Measurements from ENCODE around the gene GOLGA8Q. TPM values are rescaled to one million over a fixed set of nuclear protein-coding genes. Genes with fewer than 3 reads are reported as not detected.
"Not testable (repeated sequence)": the region's sequence is repeated elsewhere in the genome, so short reads cannot be mapped to it uniquely, and the experiment has no call there.

GOLGA8Q gene, protein sequence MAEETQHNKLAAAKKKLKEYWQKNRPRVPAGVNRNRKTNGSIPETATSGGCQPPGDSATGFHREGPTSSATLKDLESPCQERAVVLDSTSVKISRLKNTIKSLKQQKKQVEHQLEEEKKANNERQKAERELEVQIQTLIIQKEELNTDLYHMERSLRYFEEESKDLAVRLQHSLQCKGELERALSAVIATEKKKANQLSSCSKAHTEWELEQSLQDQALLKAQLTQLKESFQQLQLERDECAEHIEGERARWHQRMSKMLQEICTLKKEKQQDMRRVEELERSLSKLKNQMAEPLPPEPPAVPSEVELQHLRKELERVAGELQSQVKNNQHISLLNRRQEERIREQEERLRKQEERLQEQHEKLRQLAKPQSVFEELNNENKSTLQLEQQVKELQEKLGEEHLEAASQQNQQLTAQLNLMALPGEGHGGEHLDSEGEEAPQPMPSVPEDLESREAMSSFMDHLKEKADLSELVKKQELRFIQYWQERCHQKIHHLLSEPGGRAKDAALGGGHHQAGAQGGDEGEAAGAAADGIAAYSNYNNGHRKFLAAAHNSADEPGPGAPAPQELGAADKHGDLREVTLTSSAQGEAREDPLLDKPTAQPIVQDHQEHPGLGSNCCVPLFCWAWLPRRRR
- 0.65 TPM for polyA plus RNA-seq (2013, experiment 1 of 2)
- 0.60 TPM for polyA plus RNA-seq (2013, experiment 2 of 2)

DNA sequence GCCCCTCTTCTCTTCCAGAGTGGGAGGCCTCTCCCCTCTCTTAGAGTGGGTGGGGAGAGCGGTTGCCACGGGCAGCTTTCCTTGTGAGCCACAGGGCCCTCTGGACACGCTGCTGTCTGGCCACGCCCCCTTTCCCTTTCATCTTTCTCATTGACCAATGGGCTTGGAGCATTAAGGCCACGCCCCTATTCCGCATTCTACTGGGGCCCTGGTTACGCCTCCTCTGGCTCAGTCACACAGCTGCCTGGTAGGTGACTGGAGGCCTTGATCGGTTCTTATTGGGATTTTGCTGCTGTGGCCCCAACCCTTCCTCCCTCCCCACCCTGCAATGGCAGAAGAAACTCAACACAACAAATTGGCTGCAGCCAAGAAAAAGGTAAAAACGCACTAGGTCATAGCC, at the start of gene GOLGA8Q:
TSS of gene GOLGA8Q (plus strand) at position 301 of the 400 bp plus-strand sequence. CDS start at position 329, 28 bp downstream.
- H2AK5ac ChIP-seq (ENCODE audit: low read length, severe bottlenecking); H2BK5ac ChIP-seq (ENCODE audit: low read depth, low read length, poor library complexity, severe bottlenecking); H2BK120ac ChIP-seq (ENCODE audit: low read depth, low read length); H4K8ac ChIP-seq (ENCODE audit: low read length); H3K4me2 ChIP-seq (ENCODE audit: low read length, poor library complexity, severe bottlenecking); H3K4ac ChIP-seq (ENCODE audit: low read depth in 1 of 2, low read length in 2 of 2); DNase-seq; H3K27ac ChIP-seq (ENCODE audit: low read length, poor library complexity, severe bottlenecking); H3K23ac ChIP-seq (ENCODE audit: low read length in 2 of 2); H3K4me1 ChIP-seq (ENCODE audit: control insufficient read depth, insufficient read depth, low read depth, low read length); H3K79me1 ChIP-seq (replicated peaks; ENCODE audit: low read length, poor library complexity, severe bottlenecking); H3K27me3 ChIP-seq (ENCODE audit: control insufficient read depth in 1 of 2, insufficient read depth in 1 of 2, low read length in 2 of 2); H4K91ac ChIP-seq (ENCODE audit: low read length); H2AFZ ChIP-seq (ENCODE audit: low read depth, low read length); H3K18ac ChIP-seq (ENCODE audit: low read depth in 1 of 2, low read length in 2 of 2); H3K9ac ChIP-seq (ENCODE audit: low read length); H3K9me3 ChIP-seq (ENCODE audit: control insufficient read depth, low read length); H3K14ac ChIP-seq (ENCODE audit: low read length in 2 of 2); H2BK15ac ChIP-seq (ENCODE audit: low read depth, poor library complexity, severe bottlenecking); H3K4me3 ChIP-seq (ENCODE audit: insufficient read depth in 1 of 2, low read depth in 1 of 2, low read length in 2 of 2); H3K36me3 ChIP-seq (ENCODE audit: control insufficient read depth in 1 of 2, insufficient read depth in 2 of 2, low read depth in 1 of 2, low read length in 2 of 2); H2BK12ac ChIP-seq (ENCODE audit: low read length in 2 of 2): not testable (repeated sequence)
- WGBS, result no CpG with 5 or more reads among the region's 9 CpGs

DNA sequence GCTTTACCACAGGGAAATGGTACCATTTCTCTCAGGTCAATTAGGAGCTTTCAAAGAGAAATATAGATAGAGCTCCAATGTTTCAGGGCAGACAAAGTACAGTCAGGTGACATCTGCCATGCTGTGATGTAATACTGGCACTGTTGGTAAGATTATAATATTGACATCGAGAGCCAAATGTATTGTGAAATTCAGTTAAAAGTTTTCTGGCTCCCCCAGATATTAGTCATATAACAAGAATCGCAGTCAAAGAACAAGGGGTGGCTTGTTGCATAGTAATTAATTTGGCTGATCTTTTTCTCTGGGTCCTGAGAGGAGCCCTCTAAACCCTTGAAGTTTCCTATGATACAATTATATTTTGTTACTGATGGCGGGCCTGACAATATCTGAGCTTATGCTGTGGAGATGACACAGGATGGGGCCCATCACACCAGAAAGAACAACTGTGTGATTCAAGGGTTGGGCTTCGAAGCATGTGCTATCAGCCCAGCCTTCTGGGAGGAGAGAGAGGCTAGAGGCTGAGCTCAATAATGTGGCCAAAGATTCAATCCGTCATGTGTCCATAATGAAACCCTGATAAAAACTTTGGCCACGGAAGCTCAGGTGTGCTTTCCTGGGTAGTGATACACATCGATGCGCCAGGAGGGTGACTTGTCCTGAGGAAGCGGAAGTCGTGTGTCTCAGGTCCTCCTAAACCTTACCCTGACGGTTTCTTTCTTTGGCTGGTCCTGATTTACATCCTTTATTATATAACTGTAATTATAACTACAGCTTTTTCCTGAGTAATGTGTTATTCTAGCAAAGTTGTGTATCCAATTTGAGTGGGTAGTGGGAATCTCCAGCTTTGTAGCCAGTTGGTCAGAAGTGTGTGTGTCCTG, 48.7 kb upstream of the GOLGA8Q start:
- not testable (repeated sequence) for H3K9ac ChIP-seq (ENCODE audit: low read length); H2AK5ac ChIP-seq (ENCODE audit: low read length, severe bottlenecking); DNase-seq; H4K8ac ChIP-seq (ENCODE audit: low read length); H4K91ac ChIP-seq (ENCODE audit: low read length); H2BK12ac ChIP-seq (ENCODE audit: low read length in 2 of 2); H3K4me3 ChIP-seq (ENCODE audit: insufficient read depth in 1 of 2, low read depth in 1 of 2, low read length in 2 of 2); H3K36me3 ChIP-seq (ENCODE audit: control insufficient read depth in 1 of 2, insufficient read depth in 2 of 2, low read depth in 1 of 2, low read length in 2 of 2); H3K4me2 ChIP-seq (ENCODE audit: low read length, poor library complexity, severe bottlenecking); H3K9me3 ChIP-seq (ENCODE audit: control insufficient read depth, low read length); H2BK120ac ChIP-seq (ENCODE audit: low read depth, low read length); H3K27ac ChIP-seq (ENCODE audit: low read length, poor library complexity, severe bottlenecking); H2BK15ac ChIP-seq (ENCODE audit: low read depth, poor library complexity, severe bottlenecking); H2BK5ac ChIP-seq (ENCODE audit: low read depth, low read length, poor library complexity, severe bottlenecking); H3K14ac ChIP-seq (ENCODE audit: low read length in 2 of 2); H3K4me1 ChIP-seq (ENCODE audit: control insufficient read depth, insufficient read depth, low read depth, low read length); H3K27me3 ChIP-seq (ENCODE audit: control insufficient read depth in 1 of 2, insufficient read depth in 1 of 2, low read length in 2 of 2); H3K23ac ChIP-seq (ENCODE audit: low read length in 2 of 2); H2AFZ ChIP-seq (ENCODE audit: low read depth, low read length); H3K79me1 ChIP-seq (replicated peaks; ENCODE audit: low read length, poor library complexity, severe bottlenecking); H3K18ac ChIP-seq (ENCODE audit: low read depth in 1 of 2, low read length in 2 of 2); H3K4ac ChIP-seq (ENCODE audit: low read depth in 1 of 2, low read length in 2 of 2)
- no CpG with 5 or more reads among the region's 11 CpGs for WGBS

DNA sequence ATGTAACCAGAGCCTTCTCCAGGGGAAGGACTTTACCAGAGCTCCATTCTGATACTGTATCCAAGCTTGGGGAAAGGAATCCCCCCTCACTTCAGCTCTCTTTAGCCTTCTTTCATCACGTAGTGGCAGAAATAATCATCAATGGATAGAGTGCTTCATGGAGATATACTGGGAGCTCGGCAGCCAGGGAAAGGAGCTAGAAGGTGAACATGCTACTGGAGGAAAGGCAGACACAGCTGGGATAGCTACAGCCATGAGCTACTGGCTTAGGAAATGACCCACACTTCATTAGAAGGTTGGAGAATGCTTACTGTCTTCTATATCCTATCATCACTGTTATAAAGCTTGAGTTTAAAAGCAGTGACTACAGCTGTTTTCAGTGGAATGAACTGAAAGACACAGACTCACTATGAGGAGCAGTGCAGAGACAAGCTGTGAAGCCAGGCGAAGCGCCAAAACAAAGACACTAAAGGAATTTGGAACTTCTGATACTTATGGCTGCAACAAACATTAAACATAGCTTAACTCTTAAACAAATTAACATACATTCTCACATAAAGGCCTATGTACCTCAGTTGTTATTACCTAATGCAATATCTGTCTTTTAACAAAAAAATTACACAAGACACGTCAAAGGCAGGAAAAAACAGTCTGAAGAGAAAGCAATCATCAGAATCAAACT, 47.5 kb upstream of the GOLGA8Q start:
- not testable (repeated sequence) for H3K4me3 ChIP-seq (ENCODE audit: insufficient read depth in 1 of 2, low read depth in 1 of 2, low read length in 2 of 2); H2AFZ ChIP-seq (ENCODE audit: low read depth, low read length); H3K4me1 ChIP-seq (ENCODE audit: control insufficient read depth, insufficient read depth, low read depth, low read length); H3K27ac ChIP-seq (ENCODE audit: low read length, poor library complexity, severe bottlenecking); H3K4ac ChIP-seq (ENCODE audit: low read depth in 1 of 2, low read length in 2 of 2); H3K9ac ChIP-seq (ENCODE audit: low read length); H3K23ac ChIP-seq (ENCODE audit: low read length in 2 of 2); H3K79me1 ChIP-seq (replicated peaks; ENCODE audit: low read length, poor library complexity, severe bottlenecking); H2BK12ac ChIP-seq (ENCODE audit: low read length in 2 of 2); H3K36me3 ChIP-seq (ENCODE audit: control insufficient read depth in 1 of 2, insufficient read depth in 2 of 2, low read depth in 1 of 2, low read length in 2 of 2); DNase-seq; H3K18ac ChIP-seq (ENCODE audit: low read depth in 1 of 2, low read length in 2 of 2); H3K9me3 ChIP-seq (ENCODE audit: control insufficient read depth, low read length); H3K27me3 ChIP-seq (ENCODE audit: control insufficient read depth in 1 of 2, insufficient read depth in 1 of 2, low read length in 2 of 2); H3K4me2 ChIP-seq (ENCODE audit: low read length, poor library complexity, severe bottlenecking); H2AK5ac ChIP-seq (ENCODE audit: low read length, severe bottlenecking); H2BK120ac ChIP-seq (ENCODE audit: low read depth, low read length); H4K91ac ChIP-seq (ENCODE audit: low read length); H3K14ac ChIP-seq (ENCODE audit: low read length in 2 of 2); H4K8ac ChIP-seq (ENCODE audit: low read length); H2BK5ac ChIP-seq (ENCODE audit: low read depth, low read length, poor library complexity, severe bottlenecking); H2BK15ac ChIP-seq (ENCODE audit: low read depth, poor library complexity, severe bottlenecking)
- no CpG with 5 or more reads among the region's 5 CpGs for WGBS

Data from mesenchymal stem cell (in vitro differentiated cells and primary cell).